Peyer's patch (tissue), 4 donors: ENCODE measurements around the gene AADACL3.

Experiments
- POLR2A ChIP-seq, 2 donors: fragments of 450-650 bp; IDR thresholded peaks; one replicate each; pipeline ENCODE4 v1.5.1; 2017; ENCODE audit warnings: antibody characterized with exemption in 2 of 2, mild to moderate bottlenecking in 2 of 2, moderate library complexity in 2 of 2
- TF ChIP-seq, protein P1 (sequence below), 6 experiments: fragments of 450-650 bp in 4 of 6; fragments of 200-600 bp in 2 of 6; sonication (generic) in 1 of 6; IDR thresholded peaks; one replicate each; pipeline ENCODE4 v1.5.1; 2017 to 2019; ENCODE audit warnings: antibody characterized with exemption in 6 of 6, mild to moderate bottlenecking in 3 of 6, moderate library complexity in 1 of 6

DNA sequence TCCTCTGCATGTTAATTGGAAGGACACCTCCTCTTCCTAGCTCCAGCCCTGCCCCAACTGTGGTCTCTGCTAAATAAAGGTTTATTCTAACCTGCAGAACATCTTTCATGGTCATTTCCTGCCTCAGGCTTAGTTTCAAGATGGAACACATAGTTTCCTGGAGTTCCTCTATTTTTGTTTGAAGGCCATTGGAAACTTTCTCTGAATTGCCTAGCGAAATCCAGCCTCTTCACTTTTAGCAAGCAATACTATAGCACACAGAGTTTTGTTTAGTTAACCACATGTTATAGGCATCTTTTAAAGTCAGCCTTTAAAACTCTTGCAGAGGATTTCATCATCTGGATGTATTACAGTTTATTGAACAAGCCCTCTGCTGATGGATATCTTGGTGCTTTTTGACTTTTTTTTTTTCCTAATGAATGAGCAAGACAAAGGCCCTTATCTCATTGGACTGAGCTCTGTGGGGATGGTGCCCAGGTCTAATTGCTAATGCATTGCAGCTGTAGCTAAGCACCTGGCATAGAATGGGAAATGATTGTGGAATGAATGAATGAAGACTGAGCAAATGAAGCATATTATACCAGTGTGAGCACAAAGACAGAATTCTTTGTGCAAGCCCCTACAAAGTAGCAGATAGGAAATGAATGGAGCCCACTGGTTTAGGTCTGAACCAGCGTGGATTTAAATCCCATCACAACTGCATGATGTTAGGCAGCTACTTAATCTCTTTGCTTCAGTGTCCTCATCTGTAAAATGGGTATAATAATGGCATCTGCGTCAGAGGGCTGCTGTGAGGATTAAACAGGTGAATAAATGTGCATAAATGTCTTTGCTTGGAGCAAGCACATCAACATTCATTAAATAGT, 29.4 kb downstream of the AADACL3 start:
- TF ChIP-seq, protein P1, sequence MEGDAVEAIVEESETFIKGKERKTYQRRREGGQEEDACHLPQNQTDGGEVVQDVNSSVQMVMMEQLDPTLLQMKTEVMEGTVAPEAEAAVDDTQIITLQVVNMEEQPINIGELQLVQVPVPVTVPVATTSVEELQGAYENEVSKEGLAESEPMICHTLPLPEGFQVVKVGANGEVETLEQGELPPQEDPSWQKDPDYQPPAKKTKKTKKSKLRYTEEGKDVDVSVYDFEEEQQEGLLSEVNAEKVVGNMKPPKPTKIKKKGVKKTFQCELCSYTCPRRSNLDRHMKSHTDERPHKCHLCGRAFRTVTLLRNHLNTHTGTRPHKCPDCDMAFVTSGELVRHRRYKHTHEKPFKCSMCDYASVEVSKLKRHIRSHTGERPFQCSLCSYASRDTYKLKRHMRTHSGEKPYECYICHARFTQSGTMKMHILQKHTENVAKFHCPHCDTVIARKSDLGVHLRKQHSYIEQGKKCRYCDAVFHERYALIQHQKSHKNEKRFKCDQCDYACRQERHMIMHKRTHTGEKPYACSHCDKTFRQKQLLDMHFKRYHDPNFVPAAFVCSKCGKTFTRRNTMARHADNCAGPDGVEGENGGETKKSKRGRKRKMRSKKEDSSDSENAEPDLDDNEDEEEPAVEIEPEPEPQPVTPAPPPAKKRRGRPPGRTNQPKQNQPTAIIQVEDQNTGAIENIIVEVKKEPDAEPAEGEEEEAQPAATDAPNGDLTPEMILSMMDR (IDR thresholded peaks at IDR 0.05): no peak
- TF ChIP-seq POLR2A (IDR thresholded peaks at IDR 0.05): no peak
